Body of pancreas (tissue), 4 donors: ENCODE data around the gene DDX20.

Experiments
- POLR2A ChIP-seq, 3 donors: fragments of 450-650 bp; IDR thresholded peaks; one replicate each; pipeline ENCODE4 v1.6.1; 2016; ENCODE audit warnings: antibody characterized with exemption in 3 of 3, mild to moderate bottlenecking in 2 of 3
- TF ChIP-seq, protein P1 (sequence below), 7 experiments: fragments of 450-650 bp in 4 of 7; fragments of 200-600 bp in 3 of 7; sonication (generic) in 3 of 7; IDR thresholded peaks; one replicate each; pipeline ENCODE4 v1.5.1; 2016 to 2019; ENCODE audit warnings: antibody characterized with exemption in 7 of 7

DNA sequence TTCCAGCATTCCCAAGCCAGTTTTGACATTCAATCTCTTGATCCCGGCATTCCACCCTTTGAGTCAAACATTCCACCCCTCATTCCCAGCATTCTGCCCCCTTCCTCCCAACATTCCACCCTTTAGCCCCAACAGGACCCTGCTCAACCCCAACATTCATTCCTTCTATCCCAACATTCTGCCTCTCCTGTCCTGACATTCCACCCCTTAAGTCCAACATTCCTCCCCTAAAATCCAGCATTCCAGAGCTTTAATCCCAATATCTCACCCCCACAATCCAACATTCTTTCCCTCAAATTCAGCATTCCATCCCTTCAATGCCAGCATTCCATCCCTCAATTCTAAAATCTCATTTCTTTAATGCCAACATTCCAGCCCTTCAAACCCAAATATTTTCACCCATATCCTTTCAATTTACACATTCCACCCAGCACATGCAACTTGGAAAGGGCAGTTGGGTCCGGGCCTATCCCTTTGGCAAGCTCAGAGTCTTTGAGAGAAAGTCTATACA lies 22.9 kb downstream of the DDX20 start:
- TF ChIP-seq, protein P1, sequence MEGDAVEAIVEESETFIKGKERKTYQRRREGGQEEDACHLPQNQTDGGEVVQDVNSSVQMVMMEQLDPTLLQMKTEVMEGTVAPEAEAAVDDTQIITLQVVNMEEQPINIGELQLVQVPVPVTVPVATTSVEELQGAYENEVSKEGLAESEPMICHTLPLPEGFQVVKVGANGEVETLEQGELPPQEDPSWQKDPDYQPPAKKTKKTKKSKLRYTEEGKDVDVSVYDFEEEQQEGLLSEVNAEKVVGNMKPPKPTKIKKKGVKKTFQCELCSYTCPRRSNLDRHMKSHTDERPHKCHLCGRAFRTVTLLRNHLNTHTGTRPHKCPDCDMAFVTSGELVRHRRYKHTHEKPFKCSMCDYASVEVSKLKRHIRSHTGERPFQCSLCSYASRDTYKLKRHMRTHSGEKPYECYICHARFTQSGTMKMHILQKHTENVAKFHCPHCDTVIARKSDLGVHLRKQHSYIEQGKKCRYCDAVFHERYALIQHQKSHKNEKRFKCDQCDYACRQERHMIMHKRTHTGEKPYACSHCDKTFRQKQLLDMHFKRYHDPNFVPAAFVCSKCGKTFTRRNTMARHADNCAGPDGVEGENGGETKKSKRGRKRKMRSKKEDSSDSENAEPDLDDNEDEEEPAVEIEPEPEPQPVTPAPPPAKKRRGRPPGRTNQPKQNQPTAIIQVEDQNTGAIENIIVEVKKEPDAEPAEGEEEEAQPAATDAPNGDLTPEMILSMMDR (IDR thresholded peaks at IDR 0.05) = no peak
- no peak for TF ChIP-seq POLR2A (IDR thresholded peaks at IDR 0.05)
